Lung (tissue), 13 donors: Measurements from ENCODE around the gene GRB7. TPM values are rescaled to one million over a fixed set of nuclear protein-coding genes. Genes with fewer than 3 reads are reported as not detected.

Experiments
- ATAC-seq: fragments of 200-7000 bp; cut with Tn5 transposase; one replicate; pipeline ENCODE4 v1.9.1; 2020; ENCODE audit warnings: moderate number of reproducible peaks; ENCODE audit not compliant: insufficient read depth, low FRiP score
- DNase-seq, 3 donors: peaks; one replicate each; pipeline ENCODE4 v3.0.0-alpha.2; 2013 to 2017
- H3K27ac ChIP-seq, 2 donors: one replicate each; pipeline ENCODE4 v1.5.1; 2013; ENCODE audit warnings: mild to moderate bottlenecking in 2 of 2, moderate library complexity in 2 of 2, control low read depth in 1 of 2, inconsistent platforms in 1 of 2, low read depth in 1 of 2, low read length in 1 of 2
- H3K27me3 ChIP-seq, 3 donors: one replicate each; pipeline ENCODE4 v1.5.1; 2013; ENCODE audit warnings: low read length in 2 of 3; ENCODE audit not compliant: control insufficient read depth in 3 of 3, insufficient read depth in 3 of 3
- H3K36me3 ChIP-seq, 4 donors: one replicate each; pipeline ENCODE4 v1.5.1; 2013; ENCODE audit warnings: low read length in 4 of 4, mild to moderate bottlenecking in 1 of 4, moderate library complexity in 1 of 4; ENCODE audit not compliant: control insufficient read depth in 4 of 4, insufficient read depth in 4 of 4
- H3K4me1 ChIP-seq, 5 donors: one replicate each; pipeline ENCODE4 v1.5.1; 2013; ENCODE audit warnings: low read length in 5 of 5, mild to moderate bottlenecking in 2 of 5, moderate library complexity in 1 of 5; ENCODE audit not compliant: control insufficient read depth in 5 of 5, insufficient read depth in 5 of 5
- H3K4me3 ChIP-seq: one replicate; pipeline ENCODE4 v1.5.1; 2013; ENCODE audit warnings: mild to moderate bottlenecking, control low read depth, moderate library complexity
- H3K9ac ChIP-seq, 2 donors: one replicate each; pipeline ENCODE4 v1.5.1; 2013; ENCODE audit warnings: low read length in 2 of 2, control low read depth in 1 of 2; ENCODE audit not compliant: insufficient read depth in 1 of 2
- H3K9me3 ChIP-seq, 4 donors: one replicate each; pipeline ENCODE4 v1.5.1; 2013; ENCODE audit warnings: low read length in 3 of 4, mild to moderate bottlenecking in 1 of 4, moderate library complexity in 1 of 4; ENCODE audit not compliant: control insufficient read depth in 4 of 4, insufficient read depth in 3 of 4
- WGBS, 2 donors: extraction: QIAGEN DNeasy Blood & Tissue Kit; methylation state at CpG; one replicate each; pipeline ENCODE4 v1.1.7; 2013; 5-methylcytosine and 5-hydroxymethylcytosine counted together
- polyA plus RNA-seq, 2 donors: library from polyadenylated mRNA; stranded (reverse); fragments of 200-250 nt; gene quantifications; one replicate each; pipeline ENCODE4 v1.2.1, GENCODE V29; 2013
- small RNA-seq: library from RNA; depleted of rRNA; stranded (forward); fragments of <200 nt; gene quantifications from one replicate; pipeline ENCODE3, GENCODE V24; 2014; ENCODE audit warnings: low replicate concordance
- total RNA-seq, 2 donors: library from RNA; depleted of rRNA in 1 of 2; stranded (reverse); fragments of >200 nt in 1 of 2; gene quantifications; one replicate each; pipeline ENCODE4 v1.2.1, GENCODE V29; 2014 to 2021
- TF ChIP-seq, protein P1 (sequence below): IDR thresholded peaks from 2 replicates; pipeline ENCODE4 v1.5.1; 2012; ENCODE audit warnings: mild to moderate bottlenecking; ENCODE audit errors: control extremely low read depth, extremely low read depth
- donor health status: control.
- donor health status: control.
- donor health status: Bipolar disorder and iron deficiency.
- donor health status: healthy.
- donor health status: DM: yes; HTN: yes; CAD: no.

Gene GRB7
- total and polyA plus RNA-seq, 4 donors, result 6.6 to 25.5 (median 16.6) TPM

DNA sequence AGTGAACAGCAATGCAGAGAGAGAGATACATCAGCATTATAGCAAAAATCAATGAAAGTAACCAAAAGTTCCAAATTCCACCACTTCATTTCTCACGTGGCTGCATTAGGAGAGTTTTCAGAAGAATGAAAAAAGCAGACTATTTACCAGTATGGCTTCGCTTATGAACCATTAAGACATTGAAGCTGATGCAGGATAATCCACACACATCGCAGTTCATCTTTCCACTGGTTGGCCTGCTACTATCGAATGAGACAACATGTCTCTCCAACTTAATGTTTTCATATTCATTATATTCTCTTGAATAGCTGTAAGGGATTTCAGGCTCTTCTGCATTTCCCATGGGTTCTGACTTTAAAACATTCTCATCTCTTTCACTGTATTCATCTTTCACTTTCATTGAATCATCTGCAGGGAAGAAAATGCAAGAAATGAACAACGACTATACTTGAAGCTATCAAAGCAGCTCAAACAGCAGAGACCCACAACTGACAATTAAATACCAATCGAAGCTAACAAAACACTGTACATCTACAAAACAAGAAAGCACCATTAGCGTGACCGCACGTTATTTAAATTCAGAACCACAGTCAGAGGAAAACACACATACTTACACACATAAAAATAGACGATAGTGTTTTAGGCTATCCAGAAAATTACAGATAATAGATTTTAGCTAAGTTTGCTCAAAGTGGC is 54.9 kb downstream of the GRB7 start:
- Histone ChIP-seq H3K9ac (no peak overlapping the region), H3K4me1 (no peaks in the 10 kb centered on the region), H3K36me3 (no peaks in the 10 kb centered on the region), H3K9me3 (no peaks in the 10 kb centered on the region), H3K27me3 (no peaks in the 10 kb centered on the region), H3K27ac (no peak overlapping the region), H3K4me3 (no peak overlapping the region)
- no peak for DNase-seq
- ATAC-seq, result no peak
- 83 to 87% methylated on average over 10 of the region's 10 CpGs for WGBS, 2 donors
- TF ChIP-seq, protein P1, sequence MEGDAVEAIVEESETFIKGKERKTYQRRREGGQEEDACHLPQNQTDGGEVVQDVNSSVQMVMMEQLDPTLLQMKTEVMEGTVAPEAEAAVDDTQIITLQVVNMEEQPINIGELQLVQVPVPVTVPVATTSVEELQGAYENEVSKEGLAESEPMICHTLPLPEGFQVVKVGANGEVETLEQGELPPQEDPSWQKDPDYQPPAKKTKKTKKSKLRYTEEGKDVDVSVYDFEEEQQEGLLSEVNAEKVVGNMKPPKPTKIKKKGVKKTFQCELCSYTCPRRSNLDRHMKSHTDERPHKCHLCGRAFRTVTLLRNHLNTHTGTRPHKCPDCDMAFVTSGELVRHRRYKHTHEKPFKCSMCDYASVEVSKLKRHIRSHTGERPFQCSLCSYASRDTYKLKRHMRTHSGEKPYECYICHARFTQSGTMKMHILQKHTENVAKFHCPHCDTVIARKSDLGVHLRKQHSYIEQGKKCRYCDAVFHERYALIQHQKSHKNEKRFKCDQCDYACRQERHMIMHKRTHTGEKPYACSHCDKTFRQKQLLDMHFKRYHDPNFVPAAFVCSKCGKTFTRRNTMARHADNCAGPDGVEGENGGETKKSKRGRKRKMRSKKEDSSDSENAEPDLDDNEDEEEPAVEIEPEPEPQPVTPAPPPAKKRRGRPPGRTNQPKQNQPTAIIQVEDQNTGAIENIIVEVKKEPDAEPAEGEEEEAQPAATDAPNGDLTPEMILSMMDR, result no peak

DNA sequence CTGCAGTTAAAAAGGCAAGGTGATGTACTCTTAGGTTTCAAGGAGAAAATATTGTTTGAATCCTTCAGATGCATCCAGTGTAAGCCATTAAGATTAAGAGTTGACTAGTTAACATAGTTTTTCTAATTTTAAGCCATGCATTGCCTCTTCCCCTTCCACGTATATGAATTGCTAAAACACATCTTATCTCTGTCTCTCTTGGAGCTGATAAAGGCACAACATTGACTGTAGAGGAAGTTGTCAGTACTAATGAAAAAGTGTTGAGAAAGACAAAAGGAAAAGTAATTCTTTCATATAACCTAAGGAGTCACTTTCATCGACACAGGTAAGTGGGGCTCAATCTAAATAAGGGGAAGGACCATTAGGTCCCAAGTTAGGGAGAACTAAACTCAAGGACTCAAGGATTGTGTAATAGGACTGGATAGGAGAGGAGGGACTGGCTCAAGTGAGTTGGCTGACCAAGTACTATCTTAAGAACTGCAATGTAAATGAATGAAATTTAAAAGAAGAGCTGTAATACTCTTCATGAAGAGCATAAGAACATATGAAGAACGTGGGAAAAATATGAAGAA is 55.6 kb downstream of the GRB7 start:
- TF ChIP-seq, protein P1, result no peak
- no peak for ATAC-seq
- 44 to 67% methylated on average over 3 of the region's 3 CpGs for WGBS, 2 donors

DNA sequence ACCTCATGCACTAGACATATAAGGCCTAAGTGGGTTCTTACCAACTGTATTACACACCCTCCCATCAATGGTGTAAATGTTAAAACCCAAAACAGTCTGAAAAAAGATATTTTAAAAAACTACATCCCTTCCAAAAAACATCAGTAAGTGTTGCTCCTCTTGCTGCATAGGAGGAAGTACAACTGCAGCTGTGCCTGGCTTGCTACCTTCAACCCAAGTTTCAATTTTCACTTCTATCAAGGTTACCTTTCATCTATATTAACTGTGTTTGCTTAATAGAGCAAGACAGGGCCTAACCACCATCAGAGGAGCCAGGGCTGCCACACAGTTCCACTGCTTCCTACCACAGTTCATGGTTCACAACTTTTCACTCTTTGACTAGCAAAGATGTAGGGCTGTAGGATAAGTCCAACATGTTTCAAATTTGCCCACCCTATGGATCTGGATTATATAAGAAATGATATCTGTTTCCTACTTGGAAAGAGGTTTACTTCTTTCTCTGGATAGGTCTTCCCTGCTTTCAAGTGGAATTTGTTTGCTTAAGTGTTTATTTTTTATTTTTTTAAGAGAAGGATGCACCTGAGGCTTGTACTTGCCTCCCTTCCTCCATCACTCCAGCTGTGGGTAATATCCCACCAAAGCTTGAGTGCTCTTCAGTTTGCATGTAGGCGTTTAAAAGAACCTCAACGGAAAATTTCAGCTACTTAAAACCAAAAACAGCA is 56.7 kb downstream of the GRB7 start:
- Histone ChIP-seq H3K9ac (no peak overlapping the region), H3K9me3 (no peaks in the 10 kb centered on the region), H3K27ac (no peak overlapping the region), H3K4me3 (no peak overlapping the region), H3K36me3 (no peaks in the 10 kb centered on the region), H3K4me1 (no peaks in the 10 kb centered on the region), H3K27me3 (no peaks in the 10 kb centered on the region)
- DNase-seq, result no peak
- 76 to 85% methylated on average over 2 of the region's 2 CpGs for WGBS, 2 donors
- ATAC-seq, result no peak
- TF ChIP-seq, protein P1, result no peak

More for the DNA sequence above, 55.6 kb downstream of the GRB7 start:
- Histone ChIP-seq H3K27me3 (no peaks in the 10 kb centered on the region), H3K4me3 (no peak overlapping the region), H3K9ac (no peak overlapping the region), H3K9me3 (no peaks in the 10 kb centered on the region), H3K27ac (no peak overlapping the region), H3K36me3 (no peaks in the 10 kb centered on the region), H3K4me1 (no peaks in the 10 kb centered on the region)
- no peak for DNase-seq

Small RNAs within 50 kb of the gene (small RNA-seq; reads per million reads assigned to genes)
- 0.33 reads per million, percentile 39 among the genes with 10 or more reads in this experiment for gene MIR4728

Other genes starting within 250 kb of the GRB7 start
- not detected for gene NEUROD2, start 130.0 kb upstream of the GRB7 start, total RNA-seq
- gene NEUROD2, start 130.0 kb upstream of the GRB7 start, polyA plus RNA-seq, result under 1 TPM in 1 of 2 donors, not detected in 1; 0.04 TPM
- 10 to 100 TPM; 21.3 to 22.9 TPM for gene PPP1R1B, start 111.0 kb upstream of the GRB7 start, total RNA-seq
- gene PPP1R1B, start 111.0 kb upstream of the GRB7 start, polyA plus RNA-seq, result 10 to 100 TPM; 26.7 to 36.4 TPM
- gene STARD3, start 100.8 kb upstream of the GRB7 start, total RNA-seq, result 10 to 100 TPM; 27.4 to 63.4 TPM
- gene STARD3, start 100.8 kb upstream of the GRB7 start, polyA plus RNA-seq, result 10 to 100 TPM; 66.3 to 79.7 TPM
- gene TCAP, start 72.6 kb upstream of the GRB7 start, total RNA-seq, result 1 to 10 TPM in 1 of 2 donors, under 1 TPM in 1; 0.82 to 1.3 TPM
- gene TCAP, start 72.6 kb upstream of the GRB7 start, polyA plus RNA-seq, result 1 to 10 TPM; 1.2 to 1.4 TPM
- 1 to 10 TPM; 1.9 to 4.3 TPM for gene PNMT, start 69.5 kb upstream of the GRB7 start, total RNA-seq
- 1 to 10 TPM; 2.9 to 4.1 TPM for gene PNMT, start 69.5 kb upstream of the GRB7 start, polyA plus RNA-seq
- gene PGAP3, start 49.9 kb upstream of the GRB7 start, total RNA-seq, result 10 to 100 TPM; 17.0 to 39.7 TPM
- 10 to 100 TPM; 15.9 to 35.8 TPM for gene PGAP3, start 49.9 kb upstream of the GRB7 start, polyA plus RNA-seq
- gene ERBB2, start 37.9 kb upstream of the GRB7 start, total RNA-seq, result 100 to 1,000 TPM; 119 to 130 TPM
- gene ERBB2, start 37.9 kb upstream of the GRB7 start, polyA plus RNA-seq, result 10 to 100 TPM; 32.2 to 40.1 TPM
- gene MIEN1, start 7.4 kb upstream of the GRB7 start, total RNA-seq, result 10 to 100 TPM; 20.8 to 47.2 TPM
- 100 to 1,000 TPM in 1 of 2 donors, 10 to 100 TPM in 1; 69.3 to 136 TPM for gene MIEN1, start 7.4 kb upstream of the GRB7 start, polyA plus RNA-seq
- gene IKZF3, start 126.4 kb downstream of the GRB7 start, total RNA-seq, result 1 to 10 TPM; 3.9 TPM
- 1 to 10 TPM; 1.0 to 1.4 TPM for gene IKZF3, start 126.4 kb downstream of the GRB7 start, polyA plus RNA-seq
- not detected for gene ZPBP2, start 130.3 kb downstream of the GRB7 start, total RNA-seq
- gene ZPBP2, start 130.3 kb downstream of the GRB7 start, polyA plus RNA-seq, result not detected
- gene GSDMB, start 180.7 kb downstream of the GRB7 start, total RNA-seq, result 10 to 100 TPM in 1 of 2 donors, 1 to 10 TPM in 1; 5.4 to 26.8 TPM
- 10 to 100 TPM in 1 of 2 donors, 1 to 10 TPM in 1; 5.1 to 12.5 TPM for gene GSDMB, start 180.7 kb downstream of the GRB7 start, polyA plus RNA-seq
- gene ORMDL3, start 189.7 kb downstream of the GRB7 start, total RNA-seq, result 10 to 100 TPM; 60.7 to 76.7 TPM
- 10 to 100 TPM; 38.6 to 67.1 TPM for gene ORMDL3, start 189.7 kb downstream of the GRB7 start, polyA plus RNA-seq
- gene LRRC3C, start 189.8 kb downstream of the GRB7 start, total RNA-seq, result not detected
- not detected for gene LRRC3C, start 189.8 kb downstream of the GRB7 start, polyA plus RNA-seq
- gene GSDMA, start 225.1 kb downstream of the GRB7 start, total RNA-seq, result under 1 TPM in 1 of 2 donors, not detected in 1; 0.91 TPM
- under 1 TPM; 0.26 to 0.33 TPM for gene GSDMA, start 225.1 kb downstream of the GRB7 start, polyA plus RNA-seq
- gene PSMD3, start 242.9 kb downstream of the GRB7 start, total RNA-seq, result 10 to 100 TPM; 56.2 to 99.2 TPM
- 100 to 1,000 TPM in 1 of 2 donors, 10 to 100 TPM in 1; 70.4 to 105 TPM for gene PSMD3, start 242.9 kb downstream of the GRB7 start, polyA plus RNA-seq